DMS 273 (cell line): ENCODE measurements around the gene TRIM2.
A peak's percentile ranks its signal among the peaks of the same experiment; 100 is the strongest.
"Not testable (repeated sequence)": the region's sequence is repeated elsewhere in the genome, so short reads cannot be mapped to it uniquely, and the experiment has no call there.

ENCODE experiments used
- DNase-seq: peaks from one replicate; lab custom pipeline; 2025; ENCODE audit not compliant: unreplicated experiment; lab: John Stamatoyannopoulos, UW

TRIM2 gene

DNA sequence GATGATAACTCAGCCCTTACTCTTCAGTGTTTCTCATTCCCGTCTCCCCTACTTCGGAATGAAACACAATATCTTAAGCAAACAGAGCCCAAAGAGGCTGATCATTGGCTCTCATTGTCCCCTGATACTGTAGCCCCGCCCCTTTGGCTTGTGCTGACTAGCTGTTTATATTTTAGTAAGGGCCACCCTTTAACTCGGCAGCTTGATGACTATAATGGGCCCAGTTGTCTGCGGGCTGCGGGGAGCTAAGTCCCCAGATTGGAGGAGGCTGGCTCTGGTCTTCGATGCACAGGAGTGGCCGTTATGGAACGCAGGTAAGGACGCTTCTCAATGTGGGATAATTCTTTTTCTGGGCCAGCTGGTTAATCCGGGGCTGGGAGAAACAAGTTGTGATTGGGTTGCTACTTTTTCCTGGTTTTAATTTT, at the start of gene TRIM2:
TRIM2 (plus strand) TSS at position 197 of the 425 bp plus-strand sequence; CDS start at position 285, 88 bp downstream.
- DNase-seq = peak; percentile 51

DNA sequence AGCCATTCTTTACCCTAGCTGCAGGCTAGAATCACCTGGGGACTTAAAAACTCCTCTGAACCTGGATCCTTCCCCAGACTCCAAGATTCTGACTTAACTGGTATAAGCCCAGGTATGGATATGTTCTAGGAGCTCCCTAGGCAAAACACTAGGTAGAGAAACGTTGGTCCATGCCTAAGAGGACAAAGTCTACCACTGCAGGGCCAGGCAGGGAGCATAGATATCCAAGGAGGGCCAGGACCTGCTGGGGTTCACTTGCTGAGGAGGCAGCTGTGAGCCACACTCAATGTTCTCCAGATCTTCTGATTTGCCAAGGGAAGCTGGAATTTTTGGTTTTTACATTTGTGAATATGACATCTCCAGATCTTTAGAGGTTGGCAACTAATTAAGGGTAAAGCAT, 48.6 kb upstream of the TRIM2 start:
- DNase-seq = no peak

DNA sequence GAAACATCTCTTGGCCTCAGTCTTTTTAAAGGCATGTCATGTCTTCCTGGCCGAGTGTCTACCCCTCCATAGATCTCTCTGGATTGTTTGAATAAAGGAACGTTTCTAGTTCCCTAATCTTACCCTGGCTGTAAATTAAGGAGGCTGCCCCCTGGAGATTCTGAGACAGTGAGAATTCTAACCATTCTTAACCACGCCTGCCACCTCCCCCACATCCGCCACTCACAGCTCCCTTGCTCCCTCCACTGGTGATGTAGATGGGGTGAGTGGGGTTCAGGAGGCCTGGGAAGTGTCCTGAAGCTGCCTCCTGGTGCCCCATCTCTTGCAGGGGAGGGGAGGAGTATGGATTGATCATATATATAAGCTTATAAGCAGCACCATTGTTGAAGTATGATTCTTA, 48.0 kb upstream of the TRIM2 start:
- DNase-seq = peak; percentile 3

- no peak for DNase-seq
Measured at GRCh38 chr4:153156721-153157120, 47.5 kb upstream of the TRIM2 start.

DNA sequence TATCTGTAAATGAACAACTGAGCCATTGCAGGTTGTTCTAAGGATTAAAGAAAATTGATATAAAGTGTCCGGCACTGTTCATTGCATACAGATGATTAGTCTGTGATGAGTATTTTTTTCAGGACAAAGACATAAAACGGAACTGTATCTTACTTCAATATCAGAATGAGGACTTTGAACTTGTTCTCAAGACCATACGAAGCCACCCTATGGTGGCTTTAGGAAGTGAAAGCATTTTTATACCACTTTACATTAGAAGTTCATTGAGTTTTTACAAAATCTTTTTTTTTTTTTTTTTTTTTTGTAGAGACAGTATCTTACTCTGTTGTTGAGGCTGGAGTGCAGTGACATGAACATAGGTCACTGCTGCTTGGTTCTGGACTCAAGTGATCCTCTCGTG, 45.2 kb upstream of the TRIM2 start:
- DNase-seq = no peak

- DNase-seq = no peak
Measured at GRCh38 chr4:153159728-153160221, 44.5 kb upstream of the TRIM2 start.

DNA sequence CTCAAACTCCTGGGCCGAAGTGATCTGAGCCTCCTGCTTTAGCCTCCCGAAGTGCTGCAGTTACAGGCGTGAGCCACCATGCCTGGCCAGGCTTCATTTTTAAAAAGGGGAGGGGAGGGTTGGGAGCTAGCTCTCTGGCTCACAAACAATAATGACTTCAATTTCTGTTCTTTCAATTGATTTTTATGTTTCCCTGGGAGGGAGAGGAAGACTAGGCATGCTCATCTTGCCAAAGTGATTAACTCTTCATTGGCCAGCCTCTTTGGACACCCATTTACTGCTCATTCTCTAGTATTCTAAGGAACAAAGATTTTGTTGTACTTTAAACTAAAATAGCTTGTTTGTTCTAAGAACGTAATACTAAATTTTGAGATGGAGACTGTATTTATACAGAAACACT, 43.4 kb upstream of the TRIM2 start:
- DNase-seq = no peak

- DNase-seq = no peak
Measured at GRCh38 chr4:153161226-153161963, 42.8 kb upstream of the TRIM2 start.

- DNase-seq = not testable (repeated sequence)
Measured at GRCh38 chr4:153165236-153165635, 39.0 kb upstream of the TRIM2 start.

GRCh38 chr4:153166716-153167501, 37.3 kb upstream of the TRIM2 start:
- DNase-seq = no peak

DNA sequence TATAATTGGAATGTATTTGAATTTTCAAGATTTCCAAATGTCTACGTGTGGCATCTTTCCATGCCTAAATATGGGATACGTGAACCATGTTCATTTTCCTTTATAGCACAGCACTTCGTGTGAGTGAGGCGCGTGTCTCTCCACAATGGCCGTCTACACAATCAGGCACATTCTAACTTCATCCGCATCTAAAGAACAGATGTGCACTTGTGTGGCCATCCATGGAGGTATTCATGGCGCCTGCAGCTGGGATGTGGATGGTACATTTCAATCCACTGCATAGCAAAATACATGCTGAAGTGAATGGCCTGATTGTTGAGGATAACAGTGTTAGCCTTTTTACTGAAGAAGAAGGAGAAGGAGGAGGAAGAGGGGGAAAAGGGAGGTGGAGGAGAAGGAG, 34.5 kb upstream of the TRIM2 start:
- DNase-seq = no peak

DNA sequence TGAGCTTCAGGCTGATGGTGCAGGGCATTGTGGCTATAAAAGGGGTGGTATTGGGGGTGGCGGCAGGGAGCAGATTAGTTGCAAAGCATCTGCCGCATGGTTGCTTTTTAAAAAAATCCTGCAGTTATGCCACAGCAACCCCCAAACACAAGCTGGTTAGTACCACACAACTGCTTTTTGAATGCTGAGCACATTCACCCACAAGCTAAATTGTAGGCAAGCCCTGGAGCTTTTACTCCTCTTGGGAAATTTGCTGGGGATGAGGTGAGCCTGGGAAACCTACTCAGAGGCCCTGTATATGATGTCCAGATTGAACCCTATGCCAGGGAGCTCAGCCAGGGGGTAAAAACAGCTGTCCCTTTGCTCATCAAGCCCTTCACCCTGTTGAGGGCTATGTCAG, 33.8 kb upstream of the TRIM2 start:
- DNase-seq = no peak

DNA sequence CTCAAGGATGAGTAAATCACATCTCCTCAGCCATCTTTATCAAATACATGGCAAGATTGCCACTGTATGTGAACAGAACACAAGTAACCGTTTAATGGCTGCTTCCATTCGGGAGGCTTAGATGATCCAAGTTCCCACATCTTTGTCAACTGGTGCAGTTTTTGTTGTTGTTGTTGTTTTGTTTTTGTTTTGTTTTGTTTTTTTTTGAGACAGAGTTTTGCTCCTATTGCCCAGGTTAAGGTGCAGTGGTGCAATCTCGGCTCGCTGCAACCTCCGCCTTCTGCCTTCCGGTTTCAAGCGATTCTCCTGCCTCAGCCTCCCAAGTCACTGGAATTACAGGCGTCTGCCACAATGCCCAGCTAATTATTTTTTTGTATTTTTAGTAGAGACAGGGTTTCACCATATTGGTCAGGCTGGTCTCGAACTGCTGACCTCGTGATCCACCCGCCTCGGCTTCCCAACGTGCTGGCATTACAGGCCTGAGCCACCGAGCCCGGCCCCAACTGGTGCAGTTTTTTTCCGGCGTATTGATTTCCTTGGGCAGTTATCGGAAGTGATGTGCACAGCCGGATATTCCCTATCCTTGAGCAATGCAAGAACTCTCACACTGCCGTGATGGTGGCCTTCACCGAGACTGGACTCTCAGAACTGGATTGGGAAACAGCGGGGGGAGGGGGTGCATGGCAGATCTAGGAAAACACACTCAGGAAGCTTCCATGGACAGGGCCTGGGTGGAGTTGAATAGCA, 29.2 kb upstream of the TRIM2 start:
- no peak for DNase-seq

- DNase-seq = no peak
Measured at GRCh38 chr4:153176938-153177337, 27.3 kb upstream of the TRIM2 start.

- DNase-seq = no peak
Measured at GRCh38 chr4:153177841-153178240, 26.4 kb upstream of the TRIM2 start.

DNA sequence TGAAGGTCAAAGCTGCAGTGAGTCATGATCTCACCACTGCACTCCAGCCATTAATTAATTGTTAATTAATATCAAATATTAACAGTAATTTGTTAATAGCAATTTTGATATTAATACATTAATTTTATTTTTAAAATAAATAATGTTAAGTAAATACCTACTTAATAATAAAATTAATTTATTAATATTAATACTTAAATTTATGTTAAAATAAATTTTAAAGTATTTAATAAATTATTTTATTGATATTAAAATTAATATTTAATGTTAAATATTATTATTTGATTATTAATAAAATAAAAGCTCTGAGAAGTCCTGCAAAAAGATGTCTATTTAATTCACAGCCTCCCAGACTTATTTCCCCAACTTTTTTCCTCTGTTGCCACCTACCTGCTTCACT, 25.1 kb upstream of the TRIM2 start:
- DNase-seq = no peak

- no peak for DNase-seq
Measured at GRCh38 chr4:153181293-153181692, 22.9 kb upstream of the TRIM2 start.

DNA sequence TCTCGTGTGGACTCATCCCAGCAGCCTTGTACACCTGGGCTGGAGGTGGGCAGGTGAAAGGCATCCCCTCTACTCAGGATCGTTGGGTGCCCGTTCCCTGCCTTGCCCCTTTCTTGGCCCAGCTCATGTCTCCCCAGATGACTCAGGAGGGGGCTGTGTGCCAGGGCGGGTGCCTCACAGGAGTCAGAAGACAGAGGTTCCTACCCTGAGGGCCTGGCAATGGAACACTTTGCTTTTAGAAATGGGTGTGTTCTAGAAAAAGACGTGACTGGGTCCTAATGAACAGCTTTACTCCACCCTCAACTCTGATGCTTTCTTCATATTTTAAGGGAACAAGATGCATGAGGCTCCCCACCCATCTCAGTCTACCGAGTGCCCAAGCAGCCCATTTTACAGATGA, 22.5 kb upstream of the TRIM2 start:
- no peak for DNase-seq

DNA sequence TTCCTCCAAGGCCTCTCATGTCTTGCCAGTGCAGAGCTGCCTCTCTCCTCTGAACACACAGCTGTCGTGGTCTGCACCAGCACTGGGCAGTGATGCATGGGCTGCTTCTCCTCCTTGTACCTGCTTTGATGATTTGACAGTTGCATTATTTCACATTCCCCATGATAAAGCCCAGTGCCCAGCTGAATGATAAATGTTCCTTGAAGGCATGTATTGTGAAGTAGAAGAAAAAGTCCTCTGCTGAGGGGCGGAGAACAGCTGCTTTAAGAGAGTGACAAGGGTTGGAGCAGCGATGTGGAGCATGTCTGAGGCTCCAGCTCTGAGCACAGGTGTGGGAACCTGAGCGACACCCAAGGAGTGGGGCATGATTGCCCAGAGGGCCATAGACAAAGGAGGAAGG, 21.1 kb upstream of the TRIM2 start:
- DNase-seq = no peak

DNA sequence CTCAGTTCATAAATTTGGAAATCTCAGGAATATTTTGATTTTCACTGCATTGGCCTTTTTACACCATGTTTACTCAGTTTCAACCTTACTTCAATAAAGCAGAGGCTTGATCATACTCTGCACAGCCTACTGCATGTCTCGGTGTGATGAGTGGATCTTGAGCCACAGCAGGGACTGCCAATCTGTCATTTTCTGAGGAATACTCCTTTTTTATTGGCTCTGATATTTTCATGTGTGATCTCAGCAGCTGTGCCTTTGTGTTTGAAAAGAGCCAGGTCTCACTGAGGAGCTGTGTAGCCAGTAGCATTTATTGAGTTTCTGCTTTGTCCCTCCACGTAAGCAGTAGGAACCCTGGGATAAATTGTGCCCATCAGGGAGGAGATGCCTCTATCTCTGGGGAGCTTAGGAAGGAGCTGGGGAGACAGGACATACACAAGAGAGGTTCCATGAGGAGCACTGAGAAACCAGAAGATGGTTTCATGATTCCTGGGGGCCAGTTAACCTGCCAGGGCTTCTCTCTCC, 18.9 kb upstream of the TRIM2 start:
- DNase-seq = no peak

DNA sequence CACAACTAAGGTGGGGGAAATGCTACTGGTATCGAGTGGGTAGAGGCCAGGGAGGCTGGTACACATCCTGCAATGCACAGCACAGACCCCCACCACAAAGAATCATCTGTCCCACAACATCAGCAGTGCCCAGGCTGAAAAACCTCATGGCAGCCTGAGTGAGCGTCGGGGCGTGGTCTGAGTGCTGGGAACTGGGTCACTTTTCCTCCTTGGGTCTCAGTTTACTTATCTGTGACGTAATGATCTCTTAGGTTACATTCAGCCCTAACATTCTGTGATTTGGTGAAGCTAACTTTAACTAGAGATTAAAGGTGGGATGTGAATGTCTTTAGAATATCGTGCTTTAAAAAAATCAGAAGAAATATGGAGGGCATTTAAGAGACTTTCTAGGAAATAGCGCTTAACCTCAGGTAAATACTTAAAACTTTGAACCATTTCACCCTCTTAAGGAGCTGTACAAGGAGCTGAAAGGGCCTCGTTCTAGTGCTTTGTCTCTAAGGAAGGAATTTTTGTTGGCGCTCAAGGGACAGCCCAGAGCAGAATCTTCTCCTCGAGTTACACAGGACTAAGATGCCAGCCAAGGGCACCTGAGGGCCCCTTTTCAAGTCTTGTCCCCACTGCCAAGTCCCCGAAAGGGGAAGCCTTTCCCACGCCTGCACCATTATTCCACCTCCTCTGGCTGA, 18.1 kb upstream of the TRIM2 start:
- DNase-seq = no peak
